RWPE2 (cell line): Measurements from ENCODE around the gene APOBEC4.
A peak's percentile ranks its signal among the peaks of the same experiment; 100 is the strongest.

Source experiments
- ATAC-seq: fragments of 200-7000 bp; cut with Tn5 transposase; 3 replicates; pipeline ENCODE4 v1.9.1; 2021; ENCODE audit warnings: low read depth
- DNase-seq: peaks from one replicate; pipeline ENCODE4 v3.0.0-alpha.2; 2020; ENCODE audit warnings: low spot score
- H3K27ac ChIP-seq: fragments of 450-650 bp; 2 replicates; pipeline ENCODE4 v1.5.1; 2017; ENCODE audit warnings: mild to moderate bottlenecking; ENCODE audit not compliant: poor library complexity, severe bottlenecking
- H3K27me3 ChIP-seq: fragments of 250-450 bp; sonication (Bioruptor Pico); 2 replicates; pipeline ENCODE4 v1.5.1; 2021; ENCODE audit warnings: mild to moderate bottlenecking, moderate library complexity; ENCODE audit not compliant: insufficient read depth, poor library complexity, severe bottlenecking
- H3K36me3 ChIP-seq: fragments of 250-450 bp; sonication (Bioruptor Pico); 2 replicates; pipeline ENCODE4 v1.5.1; 2020; ENCODE audit warnings: low read depth, mild to moderate bottlenecking, moderate library complexity
- H3K4me1 ChIP-seq: fragments of 250-450 bp; sonication (Bioruptor Pico); 2 replicates; pipeline ENCODE4 v1.5.1; 2021; ENCODE audit warnings: mild to moderate bottlenecking, moderate library complexity; ENCODE audit not compliant: insufficient read depth, poor library complexity, severe bottlenecking
- H3K4me3 ChIP-seq: fragments of 250-450 bp; sonication (Bioruptor Pico); 2 replicates; pipeline ENCODE4 v1.5.1; 2021; ENCODE audit warnings: mild to moderate bottlenecking, moderate library complexity; ENCODE audit not compliant: severe bottlenecking
- H3K9me3 ChIP-seq: fragments of 250-450 bp; sonication (Bioruptor Pico); 2 replicates; pipeline ENCODE4 v1.5.1; 2021; ENCODE audit warnings: mild to moderate bottlenecking, moderate library complexity; ENCODE audit not compliant: severe bottlenecking
- CTCF ChIP-seq: fragments of 450-650 bp; IDR thresholded peaks from one replicate; pipeline ENCODE4 v1.5.1; 2017; ENCODE audit warnings: mild to moderate bottlenecking, moderate library complexity; ENCODE audit not compliant: poor library complexity, severe bottlenecking

APOBEC4 gene

GRCh38 chr1:183656355-183656754 lies 3.2 kb upstream of the APOBEC4 start:
- Histone ChIP-seq H3K27me3 (no peaks in the 10 kb centered on the region), H3K4me1 (peaks cover 3% of the 10 kb centered on the region), H3K36me3 (no peaks in the 10 kb centered on the region), H3K4me3 (no peak overlapping the region), H3K27ac (no peak overlapping the region), H3K9me3 (no peaks in the 10 kb centered on the region)
- no peak for DNase-seq
- no peak for TF ChIP-seq CTCF
- ATAC-seq, result no peak

DNA sequence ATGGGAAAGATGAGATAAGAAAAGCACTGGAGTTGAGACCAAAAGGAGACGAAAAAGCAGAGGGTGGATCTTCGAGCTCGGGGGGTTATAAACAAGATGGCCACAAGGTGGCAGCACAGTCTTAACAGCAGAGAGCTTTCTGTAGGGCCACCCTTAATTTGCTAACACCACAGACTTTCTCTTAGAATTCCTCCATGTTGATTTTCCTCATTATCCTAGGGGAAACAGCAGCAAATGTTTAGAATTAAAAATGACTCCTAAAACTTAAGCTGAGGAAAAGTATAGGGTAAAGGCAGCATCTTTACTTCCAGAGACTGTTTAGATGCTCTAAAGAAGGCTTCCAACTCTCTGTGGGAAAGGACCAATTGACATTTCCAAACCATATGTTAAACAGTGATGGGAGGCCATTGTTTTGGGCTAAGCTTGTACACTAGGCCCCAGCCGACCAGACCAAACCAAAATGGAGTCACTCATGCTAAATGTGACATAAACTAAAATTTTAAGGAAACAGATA lies 2.5 kb upstream of the APOBEC4 start:
- DNase-seq (no peak), ATAC-seq (peak; percentile 87)
- peak; percentile 97 for TF ChIP-seq CTCF
- Histone ChIP-seq H3K27me3 (no peaks in the 10 kb centered on the region), H3K4me1 (peaks cover 3% of the 10 kb centered on the region), H3K36me3 (no peaks in the 10 kb centered on the region), H3K4me3 (no peak overlapping the region), H3K9me3 (no peaks in the 10 kb centered on the region), H3K27ac (no peak overlapping the region)

- no peak for DNase-seq
- Histone ChIP-seq H3K4me1 (peaks cover 3% of the 10 kb centered on the region), H3K27me3 (no peaks in the 10 kb centered on the region), H3K9me3 (no peaks in the 10 kb centered on the region), H3K27ac (no peak overlapping the region), H3K4me3 (no peak overlapping the region), H3K36me3 (no peaks in the 10 kb centered on the region)
- TF ChIP-seq CTCF, result no peak
- no peak for ATAC-seq
Measured at GRCh38 chr1:183654706-183655105, 1.6 kb upstream of the APOBEC4 start.

DNA sequence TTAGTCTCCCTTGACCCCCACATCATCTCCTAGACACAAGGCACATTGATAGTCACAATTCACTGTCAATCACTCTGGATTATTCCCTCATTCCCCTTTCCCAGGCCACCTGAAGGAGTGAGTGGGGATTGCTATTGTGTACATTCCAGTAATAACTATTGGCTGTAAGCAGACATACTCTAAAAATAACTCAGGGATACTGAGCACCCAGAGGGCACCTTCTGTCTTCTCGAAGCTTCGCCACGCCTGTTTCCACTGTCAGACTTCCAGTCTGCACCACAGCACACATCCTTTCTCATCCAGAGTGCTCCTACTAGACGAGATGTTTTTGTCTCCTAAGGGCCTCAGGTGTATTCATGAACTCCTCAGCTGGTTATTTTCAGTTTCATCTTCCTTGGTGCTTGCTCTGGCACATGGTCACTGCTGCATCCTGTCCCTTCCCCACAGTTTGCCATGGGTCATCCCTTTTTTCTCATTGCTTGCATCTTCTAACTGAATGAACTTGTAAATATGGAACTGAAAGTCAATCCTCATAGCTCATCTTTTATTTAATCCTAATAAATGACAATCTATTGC lies 848 bp upstream of the APOBEC4 start:
- DNase-seq, result no peak
- Histone ChIP-seq H3K36me3 (no peaks in the 10 kb centered on the region), H3K4me3 (no peak overlapping the region), H3K27me3 (no peaks in the 10 kb centered on the region), H3K27ac (no peak overlapping the region), H3K4me1 (peaks cover 3% of the 10 kb centered on the region), H3K9me3 (no peaks in the 10 kb centered on the region)
- TF ChIP-seq CTCF, result no peak
- no peak for ATAC-seq

DNA sequence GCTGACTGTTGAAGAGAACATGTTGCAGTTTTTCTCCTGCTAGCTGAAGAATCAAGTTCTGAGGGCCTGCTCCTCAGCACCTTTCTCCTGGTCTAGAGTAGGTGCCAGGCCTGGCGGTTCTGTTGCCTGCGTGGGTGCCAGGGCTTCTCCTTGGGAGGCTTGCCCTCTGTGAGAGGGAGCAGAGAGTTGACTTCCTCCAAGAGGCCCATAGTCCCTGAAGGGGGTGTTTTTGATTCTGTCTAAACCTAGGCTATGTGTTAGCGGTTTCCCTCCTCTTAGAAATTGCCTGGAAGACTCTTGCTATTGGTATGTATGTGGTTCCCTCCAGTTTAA lies 312 bp upstream of the APOBEC4 start:
- TF ChIP-seq CTCF, result no peak
- Histone ChIP-seq H3K27ac (no peak overlapping the region), H3K27me3 (no peaks in the 10 kb centered on the region), H3K4me1 (peaks cover 3% of the 10 kb centered on the region), H3K4me3 (no peak overlapping the region), H3K36me3 (no peaks in the 10 kb centered on the region), H3K9me3 (no peaks in the 10 kb centered on the region)
- ATAC-seq (no peak), DNase-seq (no peak)
